Spleen (tissue), 11 donors: ENCODE results near the gene HDGFL3. TPM values are rescaled to one million over a fixed set of nuclear protein-coding genes. Genes with fewer than 3 reads are reported as not detected.

ENCODE experiments used
- DNase-seq: peaks from one replicate; pipeline ENCODE4 v3.0.0-alpha.2; 2020
- H3K27ac ChIP-seq, 8 donors: fragments of 200-600 bp; sonication (generic) in 7 of 8; 1 replicate in 4 of 8; 2 replicates in 4 of 8; pipeline versions ENCODE4 v1.5.0 to v1.8.0; 2016 to 2021; ENCODE audit warnings: inconsistent platforms in 4 of 8, mild to moderate bottlenecking in 4 of 8, moderate library complexity in 1 of 8
- H3K27me3 ChIP-seq, 7 donors: fragments of 200-600 bp; sonication (generic) in 6 of 7; replicated peaks in 1 of 7; 1 replicate in 4 of 7; 2 replicates in 3 of 7; pipeline versions ENCODE4 v1.5.0 to v1.8.0; 2016 to 2021; ENCODE audit warnings: inconsistent platforms in 3 of 7, mild to moderate bottlenecking in 1 of 7
- H3K36me3 ChIP-seq, 6 donors: fragments of 200-600 bp; sonication (generic) in 5 of 6; 1 replicate in 4 of 6; 2 replicates in 2 of 6; pipeline versions ENCODE4 v1.5.0 to v1.8.0; 2016 to 2021; ENCODE audit warnings: inconsistent platforms in 2 of 6
- H3K4me1 ChIP-seq, 6 donors: fragments of 200-600 bp; sonication (generic) in 5 of 6; 1 replicate in 3 of 6; 2 replicates in 3 of 6; pipeline versions ENCODE4 v1.5.0 to v1.8.0; 2016 to 2021; ENCODE audit warnings: inconsistent platforms in 3 of 6
- H3K4me3 ChIP-seq, 8 donors: fragments of 200-600 bp; sonication (generic) in 7 of 8; 1 replicate in 4 of 8; 2 replicates in 4 of 8; pipeline versions ENCODE4 v1.5.0 to v1.8.0; 2016 to 2021; ENCODE audit warnings: inconsistent platforms in 4 of 8, mild to moderate bottlenecking in 4 of 8, moderate library complexity in 2 of 8
- H3K9me3 ChIP-seq, 8 donors: fragments of 200-600 bp; sonication (generic) in 7 of 8; 1 replicate in 4 of 8; 2 replicates in 4 of 8; pipeline versions ENCODE4 v1.5.0 to v1.8.0; 2016 to 2021; ENCODE audit warnings: inconsistent platforms in 4 of 8
- CTCF ChIP-seq, 11 experiments: fragments of 200-600 bp in 7 of 11; fragments of 450-650 bp in 4 of 11; sonication (generic) in 4 of 11; IDR thresholded peaks in 8 of 11; conservative IDR thresholded peaks in 3 of 11; 1 replicate in 7 of 11; 2 replicates in 4 of 11; pipeline versions ENCODE4 v1.4.0 to v1.8.0; 2016 to 2021; ENCODE audit warnings: antibody characterized with exemption in 11 of 11, inconsistent platforms in 4 of 11, mild to moderate bottlenecking in 1 of 11
- POLR2A ChIP-seq, 3 donors: fragments of 450-650 bp; IDR thresholded peaks; one replicate each; pipeline ENCODE4 v1.5.1; 2017; ENCODE audit warnings: antibody characterized with exemption in 3 of 3, mild to moderate bottlenecking in 1 of 3
- POLR2AphosphoS5 ChIP-seq, 3 donors: sonication (generic); formaldehyde crosslinking; IDR thresholded peaks; one replicate each; pipeline ENCODE4 v1.5.1; 2017; ENCODE audit warnings: antibody characterized with exemption in 3 of 3
- WGBS, 5 donors: extraction: QIAGEN DNeasy Blood & Tissue Kit in 3 of 5; methylation state at CpG; one replicate each; pipeline versions ENCODE4 v1.1.5 to v1.1.7; 2013 to 2018; 5-methylcytosine and 5-hydroxymethylcytosine counted together
- intact Hi-C: fragments of 100-400 bp; cut with DNase I; formaldehyde crosslinking; loops from one replicate; pipeline ENCODE4 v1.15.0; 2023; ENCODE audit warnings: low total_unique reads
- polyA plus RNA-seq, 3 donors: library from polyadenylated mRNA; stranded (reverse); fragments of 200-250 nt; gene quantifications; one replicate each; pipeline ENCODE4 v1.2.1, GENCODE V29; 2013
- total RNA-seq, 7 donors: library from RNA; depleted of rRNA in 3 of 7; stranded (reverse); fragments of >200 nt in 3 of 7; fragmentation: NEBNext Ultra II Directional in 4 of 7; extraction: Animal tissue kit (Norgen Biotek cat#: 25700) in 4 of 7; gene quantifications; one replicate each; pipeline versions ENCODE4 v1.1.0 to v1.2.1, GENCODE V29; 2016 to 2021
- donor health status: healthy with polysubstance abuse.
- donor health status: DM: no; HTN: no; CAD: no; lungs with moderate emphysema.
- donor health status: DM: no; HTN: no; CAD: no.
- donor health status: Bipolar disorder and iron deficiency.
- donor health status: healthy.
- donor health status: DM: no; HTN: no; CAD: no.
- donor health status: DM: yes; HTN: yes; CAD: no.

Gene HDGFL3
- total and polyA plus RNA-seq, 10 donors = 4.6 to 35.1 (median 20.6) TPM

GRCh38 chr15:83082730-83083386 lies 124.8 kb downstream of the HDGFL3 start:
- 77 to 89% (median 80%) methylated on average over 5 of the region's 5 CpGs for WGBS, 5 donors
- intact Hi-C loops = no loop called here
- no peaks in the 10 kb centered on the region for H3K36me3 ChIP-seq
- H3K4me3 ChIP-seq = no peak overlapping the region
- DNase-seq = no peak
- TF ChIP-seq CTCF (IDR thresholded peaks at IDR 0.05 in 8 of 11, conservative IDR thresholded peaks at IDR 0.05 in 3 of 11) (no peak), POLR2AphosphoS5 (IDR thresholded peaks at IDR 0.05) (no peak), POLR2A (IDR thresholded peaks at IDR 0.05) (no peak)
- no peak overlapping the region for H3K27ac ChIP-seq
- peaks cover 0 to 36% (median 0%) of the 10 kb centered on the region in 7 donors for H3K27me3 ChIP-seq
- H3K9me3 ChIP-seq = no peaks in the 10 kb centered on the region
- no peaks in the 10 kb centered on the region for H3K4me1 ChIP-seq

GRCh38 chr15:83081256-83082014 lies 126.2 kb downstream of the HDGFL3 start:
- no peak for DNase-seq

GRCh38 chr15:83078712-83079111 lies 128.9 kb downstream of the HDGFL3 start:
- H3K27me3 ChIP-seq = peaks cover 0 to 53% (median 7%) of the 10 kb centered on the region in 7 donors
- no peaks in the 10 kb centered on the region for H3K4me1 ChIP-seq
- H3K36me3 ChIP-seq = no peaks in the 10 kb centered on the region
- H3K9me3 ChIP-seq = peaks cover 0 to 12% (median 9%) of the 10 kb centered on the region in 8 donors
- intact Hi-C loops = no loop called here
- no peak for TF ChIP-seq CTCF (IDR thresholded peaks at IDR 0.05 in 8 of 11, conservative IDR thresholded peaks at IDR 0.05 in 3 of 11)
- H3K27ac ChIP-seq = no peak overlapping the region
- H3K4me3 ChIP-seq = no peak overlapping the region
- DNase-seq = no peak
- 80 to 89% (median 82%) methylated on average over 7 of the region's 7 CpGs for WGBS, 5 donors

More at GRCh38 chr15:83081256-83082014, 126.2 kb downstream of the HDGFL3 start:
- Histone ChIP-seq H3K27ac (no peak overlapping the region), H3K36me3 (no peaks in the 10 kb centered on the region), H3K4me1 (no peaks in the 10 kb centered on the region), H3K27me3 (peaks cover 0 to 50% (median 0%) of the 10 kb centered on the region in 7 donors), H3K9me3 (no peaks in the 10 kb centered on the region), H3K4me3 (no peak overlapping the region)
- intact Hi-C loops = no loop called here
- 73 to 91% (median 79%) methylated on average over 5 of the region's 5 CpGs for WGBS, 5 donors
- no peak for TF ChIP-seq POLR2AphosphoS5 (IDR thresholded peaks at IDR 0.05)
- no peak for TF ChIP-seq CTCF (IDR thresholded peaks at IDR 0.05 in 8 of 11, conservative IDR thresholded peaks at IDR 0.05 in 3 of 11)
- TF ChIP-seq POLR2A (IDR thresholded peaks at IDR 0.05) = no peak

Other genes with a start within 250 kb of the HDGFL3 start
- gene RAMAC, start 221.6 kb downstream of the HDGFL3 start, total RNA-seq = 10 to 100 TPM; 12.8 to 19.4 (median 15.2) TPM
- gene RAMAC, start 221.6 kb downstream of the HDGFL3 start, polyA plus RNA-seq = 10 to 100 TPM; 18.0 to 22.4 (median 20.7) TPM
- gene C15orf40, start 196.2 kb downstream of the HDGFL3 start, total RNA-seq = 10 to 100 TPM; 12.9 to 34.9 (median 20.6) TPM
- 10 to 100 TPM; 22.8 to 26.8 (median 26.3) TPM for gene C15orf40, start 196.2 kb downstream of the HDGFL3 start, polyA plus RNA-seq
- 10 to 100 TPM; 39.2 to 70.8 (median 48.6) TPM for gene BTBD1, start 140.6 kb downstream of the HDGFL3 start, total RNA-seq
- 10 to 100 TPM; 14.9 to 22.0 (median 21.5) TPM for gene BTBD1, start 140.6 kb downstream of the HDGFL3 start, polyA plus RNA-seq
- 10 to 100 TPM in 5 of 7 donors, 1 to 10 TPM in 2; 7.0 to 15.0 (median 12.2) TPM for gene TM6SF1, start 100.2 kb downstream of the HDGFL3 start, total RNA-seq
- 1 to 10 TPM; 4.5 to 5.9 (median 5.5) TPM for gene TM6SF1, start 100.2 kb downstream of the HDGFL3 start, polyA plus RNA-seq
- gene BNC1, start 76.8 kb upstream of the HDGFL3 start, total RNA-seq = under 1 TPM in 5 of 7 donors, not detected in 2; 0.13 to 0.41 (median 0.29) TPM
- under 1 TPM; 0.02 to 0.06 (median 0.03) TPM for gene BNC1, start 76.8 kb upstream of the HDGFL3 start, polyA plus RNA-seq
- gene SH3GL3, start 239.5 kb upstream of the HDGFL3 start, total RNA-seq = not detected
- gene SH3GL3, start 239.5 kb upstream of the HDGFL3 start, polyA plus RNA-seq = under 1 TPM in 1 of 3 donors, not detected in 2; 0.06 TPM